Transverse colon (tissue), 4 donors: ENCODE results near the gene LIPT2. TPM values are rescaled to one million over a fixed set of nuclear protein-coding genes. Genes with fewer than 3 reads are reported as not detected.

Source experiments
- DNase-seq: peaks from one replicate; pipeline ENCODE4 v3.0.0-alpha.2; 2019
- H3K27ac ChIP-seq, 4 donors: fragments of 200-600 bp; sonication (generic); 2 replicates each; pipeline ENCODE4 v1.5.1; 2016 to 2018; ENCODE audit warnings: inconsistent platforms in 4 of 4
- H3K27me3 ChIP-seq: fragments of 200-600 bp; sonication (generic); 2 replicates; pipeline ENCODE4 v1.5.1; 2017; ENCODE audit warnings: inconsistent platforms
- H3K36me3 ChIP-seq, 4 donors: fragments of 200-600 bp; sonication (generic); 2 replicates each; pipeline ENCODE4 v1.5.1; 2017 to 2019; ENCODE audit warnings: inconsistent platforms in 4 of 4
- H3K4me1 ChIP-seq, 4 donors: fragments of 200-600 bp; sonication (generic); 2 replicates each; pipeline ENCODE4 v1.5.1; 2017 to 2020; ENCODE audit warnings: inconsistent platforms in 4 of 4
- H3K4me3 ChIP-seq, 4 donors: fragments of 200-600 bp; sonication (generic); 1 replicate in 1 of 4; 2 replicates in 3 of 4; pipeline versions ENCODE4 v1.5.1 to v1.6.1; 2017 to 2019; ENCODE audit warnings: inconsistent platforms in 4 of 4
- H3K9me3 ChIP-seq, 2 donors: fragments of 200-600 bp; sonication (generic); 2 replicates each; pipeline ENCODE4 v1.5.1; 2017 to 2019; ENCODE audit warnings: inconsistent platforms in 2 of 2
- EP300 ChIP-seq: sonication (generic); formaldehyde crosslinking; IDR thresholded peaks from one replicate; pipeline ENCODE4 v1.6.1; 2017; ENCODE audit warnings: antibody characterized with exemption, low read depth
- POLR2A ChIP-seq: fragments of 450-650 bp; IDR thresholded peaks from one replicate; pipeline ENCODE4 v1.6.1; 2016; ENCODE audit warnings: antibody characterized with exemption, mild to moderate bottlenecking, moderate library complexity
- POLR2AphosphoS5 ChIP-seq, 3 donors: sonication (generic); formaldehyde crosslinking; IDR thresholded peaks; one replicate each; pipeline ENCODE4 v1.6.1; 2016; ENCODE audit warnings: antibody characterized with exemption in 3 of 3
- WGBS, 2 donors: methylation state at CpG; one replicate each; pipeline ENCODE4 v1.1.5; 2018; ENCODE audit warnings: low coverage in 1 of 2; 5-methylcytosine and 5-hydroxymethylcytosine counted together
- in situ Hi-C, 4 donors: fragments of 200-750 bp; cut with MboI; loops; one replicate each; pipeline versions ENCODE4 v1.15.0 to v1.15.1; 2017; ENCODE audit warnings: low sequenced_read_pairs in 3 of 4, low pct_ligation_motif_present in 1 of 4, low pct_unique_long_range_greater_than_20kb in 1 of 4
- intact Hi-C: fragments of 100-400 bp; cut with DNase I; formaldehyde crosslinking; loops from one replicate; pipeline ENCODE4 v1.15.1; 2023; ENCODE audit warnings: low total_unique reads
- total RNA-seq, 4 donors: library from RNA; depleted of rRNA; stranded (reverse); fragments of >200 nt; gene quantifications; one replicate each; pipeline ENCODE4 v1.1.0, GENCODE V29; 2016
- TF ChIP-seq, protein P1 (sequence below), 5 experiments: fragments of 200-600 bp in 3 of 5; fragments of 450-650 bp in 2 of 5; sonication (generic) in 3 of 5; IDR thresholded peaks; 1 replicate in 2 of 5; 2 replicates in 3 of 5; pipeline ENCODE4 v1.5.1; 2016 to 2017; ENCODE audit warnings: antibody characterized with exemption in 5 of 5, inconsistent platforms in 3 of 5, mild to moderate bottlenecking in 2 of 5, moderate library complexity in 1 of 5

The LIPT2 gene
- 10 to 100 TPM in 1 of 4 donors, 1 to 10 TPM in 3; 4.1 to 11.6 (median 5.8) TPM for total RNA-seq

GRCh38 chr11:74492974-74493790 is at the start of gene LIPT2:
TSS of gene LIPT2 (minus strand) at chr11:74493724. CDS start at chr11:74493703, 21 bp downstream.
- TF ChIP-seq POLR2AphosphoS5 (IDR thresholded peaks at IDR 0.05) (peak; percentile 84 to 86 (median 85)), EP300 (no peak), POLR2A (peak; percentile 87)
- TF ChIP-seq, protein P1, sequence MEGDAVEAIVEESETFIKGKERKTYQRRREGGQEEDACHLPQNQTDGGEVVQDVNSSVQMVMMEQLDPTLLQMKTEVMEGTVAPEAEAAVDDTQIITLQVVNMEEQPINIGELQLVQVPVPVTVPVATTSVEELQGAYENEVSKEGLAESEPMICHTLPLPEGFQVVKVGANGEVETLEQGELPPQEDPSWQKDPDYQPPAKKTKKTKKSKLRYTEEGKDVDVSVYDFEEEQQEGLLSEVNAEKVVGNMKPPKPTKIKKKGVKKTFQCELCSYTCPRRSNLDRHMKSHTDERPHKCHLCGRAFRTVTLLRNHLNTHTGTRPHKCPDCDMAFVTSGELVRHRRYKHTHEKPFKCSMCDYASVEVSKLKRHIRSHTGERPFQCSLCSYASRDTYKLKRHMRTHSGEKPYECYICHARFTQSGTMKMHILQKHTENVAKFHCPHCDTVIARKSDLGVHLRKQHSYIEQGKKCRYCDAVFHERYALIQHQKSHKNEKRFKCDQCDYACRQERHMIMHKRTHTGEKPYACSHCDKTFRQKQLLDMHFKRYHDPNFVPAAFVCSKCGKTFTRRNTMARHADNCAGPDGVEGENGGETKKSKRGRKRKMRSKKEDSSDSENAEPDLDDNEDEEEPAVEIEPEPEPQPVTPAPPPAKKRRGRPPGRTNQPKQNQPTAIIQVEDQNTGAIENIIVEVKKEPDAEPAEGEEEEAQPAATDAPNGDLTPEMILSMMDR (IDR thresholded peaks at IDR 0.05) = no peak
- Histone ChIP-seq H3K4me3 (peak within 1 kb of the TSS; percentile 58 to 98 (median 84)), H3K36me3 (no peaks in the 10 kb centered on the region), H3K9me3 (no peaks in the 10 kb centered on the region), H3K27ac (peak within 1 kb of the TSS; percentile 98 to 100 (median 99)), H3K4me1 (peaks cover 0 to 16% (median 11%) of the 10 kb centered on the region in 4 donors), H3K27me3 (no peaks in the 10 kb centered on the region)
- DNase-seq = peak; percentile 98
- 1 to 5% methylated on average over 4 to 50 of the region's 94 CpGs for WGBS, 2 donors
- in situ Hi-C loops (no loop called here), intact Hi-C loops (loop anchor here (10.0 kb wide), 1 partner anchor 82 kb away; no protein-coding TSS in a partner anchor)

GRCh38 chr11:74541466-74541865 is 47.9 kb upstream of the LIPT2 start:
- intact Hi-C loops = no loop called here
- TF ChIP-seq, protein P1 (IDR thresholded peaks at IDR 0.05) = no peak
- TF ChIP-seq EP300 (no peak), POLR2AphosphoS5 (IDR thresholded peaks at IDR 0.05) (no peak), POLR2A (no peak)

DNA sequence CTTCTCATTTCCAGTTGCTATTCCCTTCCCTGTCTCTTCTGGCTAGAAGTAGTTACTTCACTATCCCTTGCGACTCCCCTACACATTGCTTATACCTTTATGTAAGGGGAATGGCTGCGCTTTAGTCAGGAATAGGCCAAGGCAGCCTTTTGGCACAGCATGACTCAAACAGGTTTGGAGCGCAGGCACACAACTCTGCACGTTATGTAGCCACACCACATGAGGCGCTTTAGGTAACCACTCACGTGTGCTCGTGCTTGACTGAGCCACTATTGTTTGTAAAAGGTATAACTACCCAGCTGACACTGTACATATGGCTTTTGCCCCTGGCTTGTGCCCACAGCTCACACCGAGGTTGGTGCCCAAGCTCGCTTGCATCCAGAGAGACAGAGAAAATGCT is 46.7 kb upstream of the LIPT2 start:
- intact Hi-C loops = no loop called here
- DNase-seq = no peak
- 80 to 91% methylated on average over 2 to 9 of the region's 9 CpGs for WGBS, 2 donors
- no peaks in the 10 kb centered on the region for H3K27me3 ChIP-seq
- H3K9me3 ChIP-seq = no peaks in the 10 kb centered on the region
- no peaks in the 10 kb centered on the region for H3K4me1 ChIP-seq
- no peaks in the 10 kb centered on the region for H3K36me3 ChIP-seq
- in situ Hi-C loops = no loop called here
- no peak overlapping the region for H3K27ac ChIP-seq
- no peak overlapping the region for H3K4me3 ChIP-seq
- no peak for TF ChIP-seq POLR2A
- TF ChIP-seq POLR2AphosphoS5 (IDR thresholded peaks at IDR 0.05) = no peak
- TF ChIP-seq, protein P1 (IDR thresholded peaks at IDR 0.05) = no peak
- no peak for TF ChIP-seq EP300

More at GRCh38 chr11:74541466-74541865, 47.9 kb upstream of the LIPT2 start:
- Histone ChIP-seq H3K36me3 (no peaks in the 10 kb centered on the region), H3K27ac (no peak overlapping the region), H3K4me1 (peaks cover 0 to 4% (median 1%) of the 10 kb centered on the region in 4 donors), H3K9me3 (no peaks in the 10 kb centered on the region), H3K4me3 (no peak overlapping the region), H3K27me3 (no peaks in the 10 kb centered on the region)
- DNase-seq = no peak
- WGBS, 2 donors = 83 to 90% methylated on average over 1 to 10 of the region's 10 CpGs
- in situ Hi-C loops = no loop called here

- no peaks in the 10 kb centered on the region for H3K9me3 ChIP-seq
- no peak for DNase-seq
- TF ChIP-seq EP300 = no peak
- no peak for TF ChIP-seq POLR2AphosphoS5 (IDR thresholded peaks at IDR 0.05)
- no peak for TF ChIP-seq POLR2A
- TF ChIP-seq, protein P1 (IDR thresholded peaks at IDR 0.05) = no peak
- in situ Hi-C loops = no loop called here
- no peaks in the 10 kb centered on the region for H3K36me3 ChIP-seq
- H3K4me3 ChIP-seq = no peak overlapping the region
- intact Hi-C loops = no loop called here
- no peak overlapping the region for H3K27ac ChIP-seq
- no peaks in the 10 kb centered on the region for H3K4me1 ChIP-seq
- H3K27me3 ChIP-seq = no peaks in the 10 kb centered on the region
These were observed 45.2 kb upstream of the LIPT2 start for GRCh38 chr11:74538680-74539079.
